HCT116 (cell line): Measurements from ENCODE around the gene DEFB129.

Experiments
- CEBPB ChIP-seq: IDR thresholded peaks from 2 replicates; pipeline ENCODE4 v1.6.1; 2012; ENCODE audit warnings: low read depth
- EGR1 ChIP-seq: IDR thresholded peaks from 2 replicates; pipeline ENCODE4 v1.6.1; 2012; ENCODE audit warnings: low read depth
- EZH2 ChIP-seq: fragments of 200-600 bp; sonication (generic); IDR thresholded peaks from 2 replicates; pipeline ENCODE4 v1.6.1; 2017; ENCODE audit warnings: antibody characterized with exemption, mixed run types
- EZH2phosphoT487 ChIP-seq: fragments of 200-600 bp; IDR thresholded peaks from 2 replicates; pipeline ENCODE4 v1.6.1; 2018; ENCODE audit warnings: antibody characterized with exemption, borderline replicate concordance
- MAX ChIP-seq: IDR thresholded peaks from 2 replicates; pipeline ENCODE4 v1.6.1; 2012
- POLR2A ChIP-seq: IDR thresholded peaks from 2 replicates; pipeline ENCODE4 v1.7.0; 2011; ENCODE audit warnings: borderline replicate concordance; ENCODE audit not compliant: insufficient read depth, insufficient read length; ENCODE audit errors: extremely low read depth
- SRF ChIP-seq: IDR thresholded peaks from 2 replicates; pipeline ENCODE4 v1.6.1; 2012; ENCODE audit warnings: low read depth
- ZFX ChIP-seq: fragments of 450-650 bp; IDR thresholded peaks from 2 replicates; pipeline ENCODE4 v1.6.1; 2017
- ZNF274 ChIP-seq: fragments of 200-500 bp; sonication (Bioruptor generic); IDR thresholded peaks from 2 replicates; pipeline ENCODE4 v1.6.1; 2014; ENCODE audit warnings: mild to moderate bottlenecking, low read depth, low read length, inconsistent platforms
- TF ChIP-seq, protein P1 (sequence below), 3 experiments: fragments of 200-600 bp in 1 of 3; sonication (generic) in 1 of 3; IDR thresholded peaks in 2 of 3; conservative IDR thresholded peaks in 1 of 3; 2 replicates each; pipeline ENCODE4 v1.5.1; 2012 to 2017; ENCODE audit warnings: low read depth in 2 of 3, low read length in 2 of 3, antibody characterized with exemption in 1 of 3, borderline replicate concordance in 1 of 3, control low read depth in 1 of 3, mild to moderate bottlenecking in 1 of 3, mixed read lengths in 1 of 3, mixed run types in 1 of 3, moderate library complexity in 1 of 3; ENCODE audit not compliant: insufficient read depth in 1 of 3
- TF ChIP-seq, protein P2 (sequence below): IDR thresholded peaks from 2 replicates; pipeline ENCODE4 v1.6.1; 2012; ENCODE audit warnings: low read depth

DNA sequence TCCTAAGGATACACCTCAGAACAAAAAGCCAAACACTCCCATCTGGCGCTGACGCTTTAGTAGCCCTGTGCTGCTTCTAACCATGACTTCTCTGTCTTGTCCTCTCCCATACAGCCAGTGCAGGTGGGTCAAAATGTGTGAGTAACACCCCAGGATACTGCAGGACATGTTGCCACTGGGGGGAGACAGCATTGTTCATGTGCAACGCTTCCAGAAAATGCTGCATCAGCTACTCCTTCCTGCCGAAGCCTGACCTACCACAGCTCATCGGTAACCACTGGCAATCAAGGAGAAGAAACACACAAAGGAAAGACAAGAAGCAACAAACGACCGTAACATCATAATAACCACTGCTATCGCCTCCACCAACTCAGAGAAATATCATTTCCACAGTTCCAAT lies 31.9 kb downstream of the DEFB129 start:
- TF ChIP-seq, protein P1, sequence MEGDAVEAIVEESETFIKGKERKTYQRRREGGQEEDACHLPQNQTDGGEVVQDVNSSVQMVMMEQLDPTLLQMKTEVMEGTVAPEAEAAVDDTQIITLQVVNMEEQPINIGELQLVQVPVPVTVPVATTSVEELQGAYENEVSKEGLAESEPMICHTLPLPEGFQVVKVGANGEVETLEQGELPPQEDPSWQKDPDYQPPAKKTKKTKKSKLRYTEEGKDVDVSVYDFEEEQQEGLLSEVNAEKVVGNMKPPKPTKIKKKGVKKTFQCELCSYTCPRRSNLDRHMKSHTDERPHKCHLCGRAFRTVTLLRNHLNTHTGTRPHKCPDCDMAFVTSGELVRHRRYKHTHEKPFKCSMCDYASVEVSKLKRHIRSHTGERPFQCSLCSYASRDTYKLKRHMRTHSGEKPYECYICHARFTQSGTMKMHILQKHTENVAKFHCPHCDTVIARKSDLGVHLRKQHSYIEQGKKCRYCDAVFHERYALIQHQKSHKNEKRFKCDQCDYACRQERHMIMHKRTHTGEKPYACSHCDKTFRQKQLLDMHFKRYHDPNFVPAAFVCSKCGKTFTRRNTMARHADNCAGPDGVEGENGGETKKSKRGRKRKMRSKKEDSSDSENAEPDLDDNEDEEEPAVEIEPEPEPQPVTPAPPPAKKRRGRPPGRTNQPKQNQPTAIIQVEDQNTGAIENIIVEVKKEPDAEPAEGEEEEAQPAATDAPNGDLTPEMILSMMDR (IDR thresholded peaks at IDR 0.05 in 2 of 3, conservative IDR thresholded peaks at IDR 0.05 in 1 of 3; ENCODE audit: borderline replicate concordance in 1 of 3, insufficient read depth in 1 of 3, low read depth in 2 of 3, low read length in 2 of 3) = peak; percentile 26 to 46 (median 45); a peak in 4 of 6 replicates
- TF ChIP-seq ZNF274 (no peak), EGR1 (no peak), POLR2A (no peak), SRF (no peak), EZH2phosphoT487 (no peak), CEBPB (no peak), ZFX (no peak), EZH2 (no peak), MAX (no peak)
- TF ChIP-seq, protein P2, sequence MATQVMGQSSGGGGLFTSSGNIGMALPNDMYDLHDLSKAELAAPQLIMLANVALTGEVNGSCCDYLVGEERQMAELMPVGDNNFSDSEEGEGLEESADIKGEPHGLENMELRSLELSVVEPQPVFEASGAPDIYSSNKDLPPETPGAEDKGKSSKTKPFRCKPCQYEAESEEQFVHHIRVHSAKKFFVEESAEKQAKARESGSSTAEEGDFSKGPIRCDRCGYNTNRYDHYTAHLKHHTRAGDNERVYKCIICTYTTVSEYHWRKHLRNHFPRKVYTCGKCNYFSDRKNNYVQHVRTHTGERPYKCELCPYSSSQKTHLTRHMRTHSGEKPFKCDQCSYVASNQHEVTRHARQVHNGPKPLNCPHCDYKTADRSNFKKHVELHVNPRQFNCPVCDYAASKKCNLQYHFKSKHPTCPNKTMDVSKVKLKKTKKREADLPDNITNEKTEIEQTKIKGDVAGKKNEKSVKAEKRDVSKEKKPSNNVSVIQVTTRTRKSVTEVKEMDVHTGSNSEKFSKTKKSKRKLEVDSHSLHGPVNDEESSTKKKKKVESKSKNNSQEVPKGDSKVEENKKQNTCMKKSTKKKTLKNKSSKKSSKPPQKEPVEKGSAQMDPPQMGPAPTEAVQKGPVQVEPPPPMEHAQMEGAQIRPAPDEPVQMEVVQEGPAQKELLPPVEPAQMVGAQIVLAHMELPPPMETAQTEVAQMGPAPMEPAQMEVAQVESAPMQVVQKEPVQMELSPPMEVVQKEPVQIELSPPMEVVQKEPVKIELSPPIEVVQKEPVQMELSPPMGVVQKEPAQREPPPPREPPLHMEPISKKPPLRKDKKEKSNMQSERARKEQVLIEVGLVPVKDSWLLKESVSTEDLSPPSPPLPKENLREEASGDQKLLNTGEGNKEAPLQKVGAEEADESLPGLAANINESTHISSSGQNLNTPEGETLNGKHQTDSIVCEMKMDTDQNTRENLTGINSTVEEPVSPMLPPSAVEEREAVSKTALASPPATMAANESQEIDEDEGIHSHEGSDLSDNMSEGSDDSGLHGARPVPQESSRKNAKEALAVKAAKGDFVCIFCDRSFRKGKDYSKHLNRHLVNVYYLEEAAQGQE = no peak
